GM19193 (cell line): ENCODE data around the gene PPP1R26.

Source experiments
- POLR2A ChIP-seq: IDR thresholded peaks from 4 replicates; pipeline ENCODE4 v1.6.1; 2011; ENCODE audit not compliant: insufficient read depth, insufficient read length; ENCODE audit errors: extremely low read depth

Gene PPP1R26

GRCh38 chr9:135500071-135500524, 20.5 kb downstream of the PPP1R26 start:
- TF ChIP-seq POLR2A, result no peak

DNA sequence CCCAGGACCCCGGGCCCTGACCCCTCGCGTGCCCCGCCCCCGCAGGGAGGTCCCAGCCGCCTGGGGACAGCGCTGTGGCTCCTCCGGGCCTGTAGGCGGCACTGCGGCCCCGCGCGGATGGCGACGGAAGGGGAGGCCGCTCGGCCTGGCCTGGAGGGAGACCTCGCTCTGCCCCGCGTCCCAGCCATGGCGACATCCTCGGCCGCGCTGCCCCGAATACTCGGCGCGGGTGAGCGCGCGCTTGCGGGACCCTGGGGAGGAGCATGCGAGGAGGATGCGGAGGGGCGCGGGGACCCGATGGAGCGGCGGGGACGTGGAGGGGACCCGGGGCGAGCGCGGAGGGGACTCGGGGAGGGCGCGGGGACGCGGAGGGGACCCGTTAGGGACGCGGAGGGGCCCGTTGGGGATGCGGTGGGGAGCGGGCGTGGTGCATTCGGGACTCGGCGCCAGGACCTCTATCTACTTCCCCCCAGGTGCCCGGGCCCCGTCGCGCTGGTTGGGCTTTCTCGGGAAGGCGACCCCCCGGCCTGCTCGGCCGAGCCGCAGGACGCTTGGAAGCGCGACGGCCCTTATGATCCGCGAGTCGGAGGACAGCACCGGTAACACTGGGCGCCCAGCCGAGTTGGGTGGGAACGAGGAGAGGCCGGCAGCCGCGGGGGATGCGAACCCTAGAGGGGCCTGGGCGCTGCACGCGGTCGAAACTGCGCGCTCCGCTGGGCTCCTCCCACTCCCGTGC, 21.1 kb downstream of the PPP1R26 start, which contains the start of gene MRPS2:
Gene MRPS2 (plus strand): TSS at position 158 of the 736 bp plus-strand sequence. CDS start 29 bp downstream, at position 187.
- peak; percentile 79 for TF ChIP-seq POLR2A

- no peak for TF ChIP-seq POLR2A
These were observed 21.9 kb downstream of the PPP1R26 start for GRCh38 chr9:135501261-135502167.

DNA sequence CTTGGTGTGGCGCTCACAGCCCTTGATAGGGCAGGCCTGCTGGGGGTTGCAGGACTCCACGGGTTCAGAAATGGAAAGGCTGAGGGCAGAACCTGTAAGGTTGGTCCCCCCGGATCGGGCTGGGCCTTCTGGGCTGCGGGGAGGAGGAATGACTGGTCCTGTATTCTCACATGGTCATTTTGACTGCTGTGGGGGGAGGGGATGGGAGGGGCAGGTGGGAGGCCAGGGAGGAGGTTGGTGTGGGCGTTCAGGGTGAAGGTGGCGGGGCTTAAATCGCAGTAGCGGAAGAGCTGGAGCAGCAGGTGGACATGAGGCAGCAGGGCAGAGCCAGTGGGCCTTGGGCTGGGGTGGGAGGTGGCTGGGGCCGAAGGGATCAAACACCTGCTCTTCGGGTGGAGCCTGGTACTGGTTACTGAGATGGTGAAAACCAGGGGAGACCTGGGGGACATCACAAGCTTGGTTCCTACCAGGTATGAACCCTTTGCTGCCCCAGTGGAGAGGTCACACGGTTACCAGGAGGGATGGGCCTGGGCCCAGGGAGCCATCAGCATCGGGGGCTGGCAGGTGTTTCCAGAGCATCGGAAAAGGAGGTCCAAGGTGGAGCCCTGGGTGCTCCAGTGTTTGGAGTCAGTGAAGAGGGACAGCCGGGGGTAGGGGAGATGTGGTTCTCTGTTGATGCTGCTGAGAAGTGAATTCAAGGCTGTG, 22.7 kb downstream of the PPP1R26 start:
- TF ChIP-seq POLR2A, result no peak

GRCh38 chr9:135502873-135503321, 23.3 kb downstream of the PPP1R26 start:
- no peak for TF ChIP-seq POLR2A

DNA sequence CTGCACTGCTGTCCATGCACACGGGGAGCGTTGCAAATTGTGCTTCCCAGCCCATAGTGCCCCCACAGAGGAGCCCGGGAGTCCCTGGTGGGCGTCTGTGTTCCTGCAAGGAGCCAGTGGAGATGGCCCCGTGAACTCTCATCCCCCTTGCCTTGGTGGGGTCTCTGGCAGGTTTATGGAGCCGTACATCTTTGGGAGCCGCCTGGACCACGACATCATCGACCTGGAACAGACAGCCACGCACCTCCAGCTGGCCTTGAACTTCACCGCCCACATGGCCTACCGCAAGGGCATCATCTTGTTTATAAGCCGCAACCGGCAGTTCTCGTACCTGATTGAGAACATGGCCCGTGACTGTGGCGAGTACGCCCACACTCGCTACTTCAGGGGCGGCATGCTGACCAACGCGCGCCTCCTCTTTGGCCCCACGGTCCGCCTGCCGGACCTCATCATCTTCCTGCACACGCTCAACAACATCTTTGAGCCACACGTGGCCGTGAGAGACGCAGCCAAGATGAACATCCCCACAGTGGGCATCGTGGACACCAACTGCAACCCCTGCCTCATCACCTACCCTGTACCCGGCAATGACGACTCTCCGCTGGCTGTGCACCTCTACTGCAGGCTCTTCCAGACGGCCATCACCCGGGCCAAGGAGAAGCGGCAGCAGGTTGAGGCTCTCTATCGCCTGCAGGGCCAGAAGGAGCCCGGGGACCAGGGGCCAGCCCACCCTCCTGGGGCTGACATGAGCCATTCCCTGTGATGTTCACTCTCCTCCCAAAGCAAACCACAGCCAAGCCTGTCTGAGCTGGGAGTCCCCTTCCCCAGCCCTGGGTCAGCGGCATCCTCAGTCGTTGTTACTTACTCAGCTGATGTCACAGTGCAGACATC, 24.0 kb downstream of the PPP1R26 start:
- TF ChIP-seq POLR2A, result no peak

GRCh38 chr9:135504262-135505243, 25.0 kb downstream of the PPP1R26 start:
- peak; percentile 6 for TF ChIP-seq POLR2A

DNA sequence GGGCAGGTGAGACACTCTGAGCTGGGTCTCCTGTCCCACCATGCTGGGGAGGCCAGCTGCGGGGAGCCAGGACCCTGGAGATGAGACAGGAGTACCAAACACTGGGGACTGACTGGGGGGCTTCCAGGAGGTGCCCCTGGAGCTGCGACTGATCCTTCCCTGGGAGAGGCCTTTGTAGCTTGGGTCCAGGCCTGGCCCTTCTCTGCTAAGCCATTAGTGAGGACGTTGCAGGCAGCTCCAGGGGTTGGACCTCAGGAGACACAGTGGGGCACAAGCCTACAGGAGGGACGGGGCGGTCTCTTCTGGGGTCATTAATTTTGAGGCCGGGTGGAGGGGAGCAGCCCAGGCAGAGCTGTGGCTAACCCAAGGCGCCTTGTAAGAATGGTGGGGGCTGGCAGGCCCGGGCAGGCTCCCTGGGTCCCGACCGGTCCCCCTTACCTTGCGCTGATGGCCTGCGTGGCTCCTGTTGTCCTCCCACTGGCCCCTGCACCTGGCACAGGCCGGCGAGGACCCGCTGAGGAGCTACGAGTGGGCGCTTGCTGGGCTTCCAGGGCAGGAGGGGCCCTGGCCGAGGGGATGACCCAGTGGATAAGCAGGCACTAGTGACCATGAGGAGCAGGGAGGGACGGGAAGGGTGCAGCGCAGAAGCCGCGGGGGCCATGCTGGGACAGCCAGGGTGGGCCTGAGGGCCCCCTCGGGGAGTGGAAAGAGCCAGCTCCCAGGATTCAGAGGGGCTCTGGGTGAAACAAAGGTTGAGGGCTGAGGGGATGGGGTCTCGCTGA, 26.0 kb downstream of the PPP1R26 start:
- TF ChIP-seq POLR2A, result no peak

GRCh38 chr9:135506327-135507103, 26.9 kb downstream of the PPP1R26 start:
- TF ChIP-seq POLR2A, result no peak

DNA sequence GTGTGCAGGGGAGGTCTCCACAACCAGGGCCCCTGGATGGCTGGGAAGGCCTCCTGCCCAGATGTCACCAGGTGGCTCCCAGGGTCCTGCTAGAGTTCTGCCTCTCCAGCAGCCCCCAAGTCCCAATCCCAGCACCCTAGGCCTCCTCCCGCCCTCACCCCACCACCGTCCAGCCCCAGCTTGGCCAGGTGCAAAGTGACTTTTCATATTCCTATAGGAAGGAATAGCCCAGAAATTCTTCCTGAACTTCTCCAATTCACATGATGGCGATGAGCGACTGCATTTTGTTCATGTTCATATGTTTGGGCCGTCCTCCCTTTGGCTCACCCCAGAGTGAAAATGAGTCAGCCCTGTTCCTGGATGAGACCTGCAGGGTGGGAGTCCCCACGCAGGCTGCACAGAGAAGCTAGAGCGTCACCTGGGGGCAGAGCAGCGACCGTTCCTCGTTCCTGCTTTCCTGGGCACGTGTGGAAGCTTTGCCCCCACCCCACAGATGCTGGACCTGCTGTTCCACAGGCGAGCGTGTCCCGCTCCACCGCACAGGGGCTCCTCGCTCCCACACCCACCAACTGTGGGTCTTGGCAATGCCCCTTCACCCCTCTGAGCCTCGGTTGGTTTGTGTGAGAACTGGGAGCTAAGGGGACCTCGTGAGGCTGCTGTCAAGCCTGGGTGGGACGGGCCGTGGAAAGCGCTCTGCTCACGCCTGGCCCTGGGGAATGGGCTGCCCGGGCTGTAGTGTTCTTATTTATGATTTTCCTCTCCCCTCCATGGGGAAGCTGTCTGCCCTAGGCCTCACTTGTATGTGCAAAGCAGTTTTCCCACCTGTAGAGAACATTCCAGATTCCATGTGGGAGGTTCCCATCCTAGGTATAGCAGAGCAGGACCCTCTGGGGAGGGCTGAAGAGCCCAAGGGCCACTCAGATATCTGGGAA, 27.8 kb downstream of the PPP1R26 start:
- no peak for TF ChIP-seq POLR2A
